Measurements from ENCODE around the gene IPO8. TPM values are rescaled to one million over a fixed set of nuclear protein-coding genes. Genes with fewer than 3 reads are reported as not detected.
"Not testable (repeated sequence)": the region's sequence is repeated elsewhere in the genome, so short reads cannot be mapped to it uniquely, and the experiment has no call there.

Gene IPO8
- total RNA-seq, 3 donors from 2014 or later, result 62.2 to 72.3 (median 63.7) TPM

DNA sequence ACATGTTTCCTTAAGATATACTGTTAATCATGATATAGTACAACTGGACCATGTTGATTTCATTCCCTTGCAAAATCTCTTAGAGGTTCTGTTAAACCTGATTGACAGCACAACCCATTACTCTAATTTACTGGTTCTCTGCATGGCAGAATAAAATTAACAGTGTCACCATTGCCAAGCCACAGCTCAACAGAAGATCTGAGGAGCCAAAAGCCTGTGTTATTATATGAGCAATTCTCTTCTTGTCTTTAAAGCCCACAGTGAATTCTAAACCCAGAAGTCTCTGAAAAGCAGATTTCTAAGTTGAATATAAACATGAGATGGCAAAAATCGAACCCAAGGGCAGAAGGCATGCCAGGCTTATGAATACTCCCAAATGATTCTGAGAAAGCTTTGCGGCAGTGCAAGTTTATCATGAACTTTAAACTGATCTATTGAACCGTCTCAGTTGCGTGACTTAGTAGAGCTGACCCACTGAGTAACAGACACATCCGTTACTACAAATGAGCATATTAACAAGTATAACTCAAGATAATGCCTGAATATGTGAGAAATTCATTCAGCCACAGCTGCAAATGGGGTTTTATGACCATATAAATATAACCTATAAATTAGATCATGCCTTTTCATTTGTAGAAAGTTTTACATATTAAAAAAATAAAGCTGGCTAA lies 78.2 kb downstream of the IPO8 start:
- ATAC-seq, result no peak
- TF ChIP-seq, protein P1, sequence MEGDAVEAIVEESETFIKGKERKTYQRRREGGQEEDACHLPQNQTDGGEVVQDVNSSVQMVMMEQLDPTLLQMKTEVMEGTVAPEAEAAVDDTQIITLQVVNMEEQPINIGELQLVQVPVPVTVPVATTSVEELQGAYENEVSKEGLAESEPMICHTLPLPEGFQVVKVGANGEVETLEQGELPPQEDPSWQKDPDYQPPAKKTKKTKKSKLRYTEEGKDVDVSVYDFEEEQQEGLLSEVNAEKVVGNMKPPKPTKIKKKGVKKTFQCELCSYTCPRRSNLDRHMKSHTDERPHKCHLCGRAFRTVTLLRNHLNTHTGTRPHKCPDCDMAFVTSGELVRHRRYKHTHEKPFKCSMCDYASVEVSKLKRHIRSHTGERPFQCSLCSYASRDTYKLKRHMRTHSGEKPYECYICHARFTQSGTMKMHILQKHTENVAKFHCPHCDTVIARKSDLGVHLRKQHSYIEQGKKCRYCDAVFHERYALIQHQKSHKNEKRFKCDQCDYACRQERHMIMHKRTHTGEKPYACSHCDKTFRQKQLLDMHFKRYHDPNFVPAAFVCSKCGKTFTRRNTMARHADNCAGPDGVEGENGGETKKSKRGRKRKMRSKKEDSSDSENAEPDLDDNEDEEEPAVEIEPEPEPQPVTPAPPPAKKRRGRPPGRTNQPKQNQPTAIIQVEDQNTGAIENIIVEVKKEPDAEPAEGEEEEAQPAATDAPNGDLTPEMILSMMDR (IDR thresholded peaks at IDR 0.05), result no peak

DNA sequence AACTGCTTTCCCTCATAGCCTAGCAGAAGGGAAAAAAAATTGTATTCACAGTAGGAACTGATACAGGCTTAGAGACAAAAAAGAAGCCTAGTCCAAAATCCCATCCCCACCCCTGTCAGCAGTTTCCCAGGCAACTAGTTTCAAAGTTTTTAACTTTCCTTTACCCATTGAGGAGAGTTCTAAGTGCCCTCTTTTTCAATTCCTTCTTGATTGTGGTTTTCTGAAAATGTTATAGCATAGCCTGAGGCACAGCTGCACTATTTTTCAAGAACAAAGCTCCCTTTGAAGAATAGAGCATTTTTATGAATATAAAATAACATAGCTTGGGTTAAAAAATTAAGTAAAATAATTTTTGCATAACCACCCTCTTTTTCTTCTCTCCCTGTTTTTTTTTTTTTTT lies 81.6 kb downstream of the IPO8 start:
- TF ChIP-seq, protein P1 (IDR thresholded peaks at IDR 0.05), result no peak
- DNase-seq, result no peak
- H3K4me1 ChIP-seq (ENCODE audit: low read depth), result no peaks in the 10 kb centered on the region
- no peaks in the 10 kb centered on the region for H3K9me3 ChIP-seq
- no peaks in the 10 kb centered on the region for H3K36me3 ChIP-seq (ENCODE audit: low read depth)
- intact Hi-C loops (cut with DNase I, micrococcal nuclease), result no loop called here
- no peak for ATAC-seq
- no peak overlapping the region for H3K4me3 ChIP-seq

More for the DNA sequence above, 78.2 kb downstream of the IPO8 start:
- no peaks in the 10 kb centered on the region for H3K9me3 ChIP-seq
- H3K4me3 ChIP-seq, result no peak overlapping the region
- DNase-seq, result no peak
- H3K4me1 ChIP-seq (ENCODE audit: low read depth), result no peaks in the 10 kb centered on the region
- H3K36me3 ChIP-seq (ENCODE audit: low read depth), result no peaks in the 10 kb centered on the region
- intact Hi-C loops (cut with DNase I, micrococcal nuclease), result no loop called here

DNA sequence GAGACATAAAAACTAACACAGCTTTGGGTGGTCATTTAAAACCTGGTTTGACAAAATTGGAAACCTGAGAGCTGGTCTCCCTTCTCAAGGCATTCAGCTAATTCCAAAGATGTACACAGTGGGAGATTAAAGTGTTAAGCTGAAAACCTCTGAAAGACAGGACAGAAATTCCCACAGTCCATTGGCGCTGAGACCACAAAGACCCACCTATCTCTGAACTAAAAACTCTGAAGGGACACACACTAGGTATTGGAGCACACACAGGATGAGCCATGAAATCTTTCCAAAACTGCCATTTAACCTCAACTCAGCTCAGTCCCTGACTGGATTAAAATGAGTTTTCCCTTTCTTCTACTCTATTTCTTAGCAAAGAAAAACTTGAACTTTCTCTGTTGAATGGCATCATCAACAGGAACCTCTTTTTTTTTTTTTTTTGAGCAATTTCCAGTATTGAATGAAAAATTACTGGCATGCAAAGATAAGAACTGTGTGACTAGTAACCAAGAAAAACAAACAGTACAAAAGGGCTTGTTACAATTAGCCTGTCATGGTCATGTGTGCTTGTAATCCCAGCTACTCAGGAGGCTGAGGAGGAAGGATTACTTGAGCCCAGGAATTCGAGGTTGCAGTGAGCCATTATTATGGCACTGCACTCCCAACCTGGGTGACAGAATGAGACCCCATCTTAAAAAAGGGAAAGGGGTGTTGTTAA lies 82.4 kb downstream of the IPO8 start:
- TF ChIP-seq, protein P1 (IDR thresholded peaks at IDR 0.05), result no peak
- DNase-seq (no peak), ATAC-seq (no peak)
- H3K9me3 ChIP-seq, result no peaks in the 10 kb centered on the region
- no peaks in the 10 kb centered on the region for H3K4me1 ChIP-seq (ENCODE audit: low read depth)
- intact Hi-C loops (cut with DNase I, micrococcal nuclease), result no loop called here
- no peaks in the 10 kb centered on the region for H3K36me3 ChIP-seq (ENCODE audit: low read depth)
- no peak overlapping the region for H3K4me3 ChIP-seq

DNA sequence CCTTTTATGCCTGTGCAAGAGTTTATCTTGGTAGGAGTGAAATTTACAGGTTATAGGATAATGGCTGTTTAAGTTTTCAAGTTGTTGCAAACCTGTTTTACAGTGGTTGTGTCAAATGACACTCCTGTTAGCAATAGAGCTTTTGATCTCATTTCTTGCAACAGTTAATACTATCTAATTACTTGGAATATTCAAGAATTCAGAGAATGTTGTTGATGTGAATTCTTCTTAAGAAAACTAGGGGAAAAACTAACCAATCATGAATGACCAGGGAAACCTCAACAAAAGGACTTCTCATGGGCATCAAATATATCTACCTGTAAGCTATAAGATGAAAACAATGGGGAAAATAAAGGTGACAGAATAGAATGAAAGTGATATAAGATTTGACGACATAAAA lies 85.0 kb downstream of the IPO8 start:
- ATAC-seq (no peak), DNase-seq (no peak)
- no peaks in the 10 kb centered on the region for H3K36me3 ChIP-seq (ENCODE audit: low read depth)
- H3K4me3 ChIP-seq, result no peak overlapping the region
- intact Hi-C loops (cut with DNase I, micrococcal nuclease), result no loop called here
- H3K9me3 ChIP-seq, result no peaks in the 10 kb centered on the region
- H3K4me1 ChIP-seq (ENCODE audit: low read depth), result no peaks in the 10 kb centered on the region
- TF ChIP-seq, protein P1 (IDR thresholded peaks at IDR 0.05), result no peak

DNA sequence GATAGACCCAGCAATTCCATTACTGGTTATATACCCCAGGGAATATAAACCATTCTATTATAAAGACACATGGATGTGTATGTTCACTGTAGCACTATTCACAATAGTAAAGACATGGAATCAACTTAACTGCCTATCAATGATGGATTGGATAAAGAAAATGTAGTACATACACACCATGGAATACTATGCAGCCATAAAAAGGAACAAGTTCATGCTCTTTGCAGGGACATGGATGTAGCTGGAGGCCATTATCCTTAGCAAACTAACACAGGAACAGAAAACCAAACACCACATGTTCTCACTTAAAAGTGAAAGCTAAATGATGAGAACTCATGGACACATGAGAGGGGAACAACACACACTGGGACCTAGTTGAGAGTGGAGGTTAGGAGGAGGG lies 85.8 kb downstream of the IPO8 start:
- H3K4me3 ChIP-seq; H3K9me3 ChIP-seq; H3K36me3 ChIP-seq (ENCODE audit: low read depth); H3K4me1 ChIP-seq (ENCODE audit: low read depth); ATAC-seq; intact Hi-C loops (cut with DNase I, micrococcal nuclease); DNase-seq: not testable (repeated sequence)

DNA sequence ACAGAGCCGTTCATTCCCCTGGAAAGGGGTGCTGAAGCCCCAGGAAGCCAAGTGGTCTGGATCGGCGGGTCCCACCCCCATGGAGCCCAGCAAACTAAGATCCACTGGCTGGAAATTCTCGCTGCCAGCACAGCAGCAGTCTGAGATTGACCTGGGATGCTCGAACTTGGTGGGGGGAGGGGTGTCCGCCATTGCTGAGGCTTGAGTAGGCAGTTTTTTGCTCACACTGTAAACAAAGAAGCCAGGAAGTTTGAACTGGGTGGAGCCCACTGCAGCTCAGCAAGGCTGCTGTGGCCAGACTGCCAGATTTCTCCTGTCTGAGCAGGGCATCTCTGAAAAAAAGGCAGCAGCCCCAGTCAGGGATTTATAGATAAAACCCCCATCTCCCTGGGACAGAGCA lies 91.4 kb downstream of the IPO8 start:
- H3K4me1 ChIP-seq (ENCODE audit: low read depth); DNase-seq; H3K36me3 ChIP-seq (ENCODE audit: low read depth); H3K4me3 ChIP-seq; intact Hi-C loops (cut with DNase I, micrococcal nuclease); H3K9me3 ChIP-seq; ATAC-seq: not testable (repeated sequence)
